Thoracic aorta (tissue), 2 donors: ENCODE data around the gene MYL5. TPM values are rescaled to one million over a fixed set of nuclear protein-coding genes. Genes with fewer than 3 reads are reported as not detected.
"Not testable (repeated sequence)": the region's sequence is repeated elsewhere in the genome, so short reads cannot be mapped to it uniquely, and the experiment has no call there.

Source experiments
- ATAC-seq: fragments of 150-250 bp; one replicate; pipeline ENCODE4 v1.8.0; 2017; ENCODE audit warnings: low read depth; ENCODE audit not compliant: insufficient number of reproducible peaks, low FRiP score
- DNase-seq: peaks from one replicate; pipeline ENCODE4 v3.0.0-alpha.2; 2020; ENCODE audit warnings: low spot score
- H3K27ac ChIP-seq, 2 donors: fragments of 200-600 bp; sonication (generic); 1 replicate in 1 of 2; 2 replicates in 1 of 2; pipeline ENCODE4 v1.5.1; 2016; ENCODE audit warnings: mild to moderate bottlenecking in 2 of 2, moderate library complexity in 2 of 2
- H3K27me3 ChIP-seq: fragments of 200-600 bp; sonication (generic); replicated peaks from 2 replicates; pipeline ENCODE4 v1.6.0; 2016; ENCODE audit warnings: mild to moderate bottlenecking; ENCODE audit not compliant: insufficient read depth
- H3K36me3 ChIP-seq: fragments of 200-600 bp; sonication (generic); one replicate; pipeline ENCODE4 v1.5.1; 2016
- H3K4me1 ChIP-seq, 2 donors: fragments of 200-600 bp; sonication (generic); 1 replicate in 1 of 2; 2 replicates in 1 of 2; pipeline versions ENCODE4 v1.5.1 to v1.6.0; 2016; ENCODE audit warnings: low read depth in 2 of 2, mild to moderate bottlenecking in 1 of 2; ENCODE audit not compliant: control insufficient read depth in 1 of 2
- H3K4me3 ChIP-seq: fragments of 200-600 bp; sonication (generic); 2 replicates; pipeline ENCODE4 v1.5.1; 2016; ENCODE audit warnings: mild to moderate bottlenecking
- H3K9me3 ChIP-seq: fragments of 200-600 bp; sonication (generic); 2 replicates; pipeline ENCODE4 v1.5.1; 2016
- CTCF ChIP-seq: fragments of 200-600 bp; sonication (generic); IDR thresholded peaks from one replicate; pipeline ENCODE4 v1.5.1; 2019; ENCODE audit warnings: antibody characterized with exemption
- total RNA-seq, 2 donors: library from RNA; depleted of rRNA; stranded (reverse); fragments of >200 nt; gene quantifications; one replicate each; pipeline versions ENCODE4 v1.1.0 to v1.2.3, GENCODE V29; 2016

The MYL5 gene
- total RNA-seq, 2 donors from 2014 or later, result 3.8 to 4.9 TPM

GRCh38 chr4:726235-726787, 52.0 kb downstream of the MYL5 start:
- Histone ChIP-seq H3K27ac (no peak overlapping the region), H3K9me3 (no peaks in the 10 kb centered on the region), H3K36me3 (peaks cover 20% of the 10 kb centered on the region), H3K4me1 (no peaks in the 10 kb centered on the region), H3K27me3 (no peaks in the 10 kb centered on the region), H3K4me3 (no peak overlapping the region)
- ATAC-seq, result no peak
- no peak for DNase-seq
- TF ChIP-seq CTCF, result no peak

GRCh38 chr4:726838-727237, 52.5 kb downstream of the MYL5 start:
- DNase-seq (no peak), ATAC-seq (no peak)
- H3K27me3 ChIP-seq, result no peaks in the 10 kb centered on the region
- no peak for TF ChIP-seq CTCF
- H3K4me1 ChIP-seq, result no peaks in the 10 kb centered on the region
- H3K4me3 ChIP-seq, result no peak overlapping the region
- H3K9me3 ChIP-seq, result no peaks in the 10 kb centered on the region
- peaks cover 21% of the 10 kb centered on the region for H3K36me3 ChIP-seq
- H3K27ac ChIP-seq, result no peak overlapping the region

GRCh38 chr4:727576-727975, 53.2 kb downstream of the MYL5 start:
- no peaks in the 10 kb centered on the region for H3K27me3 ChIP-seq
- no peaks in the 10 kb centered on the region for H3K9me3 ChIP-seq
- H3K36me3 ChIP-seq, result peaks cover 25% of the 10 kb centered on the region
- ATAC-seq (no peak), DNase-seq (no peak)
- H3K4me3 ChIP-seq, result no peak overlapping the region
- no peaks in the 10 kb centered on the region for H3K4me1 ChIP-seq
- no peak overlapping the region for H3K27ac ChIP-seq
- TF ChIP-seq CTCF, result no peak

GRCh38 chr4:729336-730315, 55.3 kb downstream of the MYL5 start:
- TF ChIP-seq CTCF, result no peak
- no peaks in the 10 kb centered on the region for H3K4me1 ChIP-seq
- no peak for ATAC-seq
- no peak overlapping the region for H3K27ac ChIP-seq
- no peaks in the 10 kb centered on the region for H3K27me3 ChIP-seq
- no peak overlapping the region for H3K4me3 ChIP-seq
- no peak for DNase-seq
- no peaks in the 10 kb centered on the region for H3K9me3 ChIP-seq
- peaks cover 38% of the 10 kb centered on the region for H3K36me3 ChIP-seq

- H3K4me3 ChIP-seq, result no peak overlapping the region
- no peak for TF ChIP-seq CTCF
- H3K27me3 ChIP-seq, result no peaks in the 10 kb centered on the region
- H3K36me3 ChIP-seq, result peaks cover 47% of the 10 kb centered on the region
- H3K27ac ChIP-seq, result no peak overlapping the region
- ATAC-seq (no peak), DNase-seq (no peak)
- no peaks in the 10 kb centered on the region for H3K4me1 ChIP-seq
- no peaks in the 10 kb centered on the region for H3K9me3 ChIP-seq
Observed at GRCh38 chr4:730511-730910, 56.2 kb downstream of the MYL5 start.

GRCh38 chr4:730946-731904, 56.9 kb downstream of the MYL5 start:
- H3K4me1 ChIP-seq, H3K27ac ChIP-seq, H3K27me3 ChIP-seq, H3K9me3 ChIP-seq, H3K4me3 ChIP-seq, ATAC-seq, DNase-seq: not testable (repeated sequence)
- peaks cover 53% of the 10 kb centered on the region for H3K36me3 ChIP-seq
